Lower lobe of right lung (tissue), 2 donors: ENCODE measurements around the gene SYT1. TPM values are rescaled to one million over a fixed set of nuclear protein-coding genes. Genes with fewer than 3 reads are reported as not detected.

ENCODE experiments used
- ATAC-seq, 2 donors: fragments of 200-7000 bp; cut with Tn5 transposase; one replicate each; pipeline ENCODE4 v1.9.1; 2020 to 2022; ENCODE audit warnings: mild to moderate bottlenecking in 2 of 2, moderate library complexity in 2 of 2
- DNase-seq: peaks from one replicate; pipeline ENCODE4 v3.0.0-alpha.2; 2020
- H3K27ac ChIP-seq: fragments of 200-600 bp; one replicate; pipeline ENCODE4 v1.8.0; 2022
- H3K27me3 ChIP-seq: fragments of 200-600 bp; one replicate; pipeline ENCODE4 v1.8.0; 2022; ENCODE audit warnings: low read depth
- H3K36me3 ChIP-seq: fragments of 200-600 bp; one replicate; pipeline ENCODE4 v1.8.0; 2022; ENCODE audit warnings: mild to moderate bottlenecking
- H3K4me1 ChIP-seq: fragments of 200-600 bp; one replicate; pipeline ENCODE4 v1.8.0; 2022
- H3K4me3 ChIP-seq: fragments of 200-600 bp; one replicate; pipeline ENCODE4 v1.8.0; 2022; ENCODE audit warnings: mild to moderate bottlenecking
- H3K9me3 ChIP-seq: fragments of 200-600 bp; one replicate; pipeline ENCODE4 v1.8.0; 2022
- intact Hi-C: fragments of 100-400 bp; cut with DNase I; formaldehyde crosslinking; loops from one replicate; pipeline ENCODE4 v1.11.0; 2022
- total RNA-seq: library from RNA; stranded (reverse); fragmentation: NEBNext Ultra II Directional; extraction: Animal tissue kit (Norgen Biotek cat#: 25700); gene quantifications from one replicate; pipeline ENCODE4 v1.2.1, GENCODE V29; 2021
- TF ChIP-seq, protein P1 (sequence below): fragments of 200-600 bp; IDR thresholded peaks from one replicate; pipeline ENCODE4 v1.8.0; 2022; ENCODE audit warnings: antibody characterized with exemption, mild to moderate bottlenecking
- donor health status: DM: no; HTN: yes; CAD: no; lungs with severe emphysema.

Gene SYT1
- total RNA-seq, 1 donor from 2014 or later, result 0.95 TPM

DNA sequence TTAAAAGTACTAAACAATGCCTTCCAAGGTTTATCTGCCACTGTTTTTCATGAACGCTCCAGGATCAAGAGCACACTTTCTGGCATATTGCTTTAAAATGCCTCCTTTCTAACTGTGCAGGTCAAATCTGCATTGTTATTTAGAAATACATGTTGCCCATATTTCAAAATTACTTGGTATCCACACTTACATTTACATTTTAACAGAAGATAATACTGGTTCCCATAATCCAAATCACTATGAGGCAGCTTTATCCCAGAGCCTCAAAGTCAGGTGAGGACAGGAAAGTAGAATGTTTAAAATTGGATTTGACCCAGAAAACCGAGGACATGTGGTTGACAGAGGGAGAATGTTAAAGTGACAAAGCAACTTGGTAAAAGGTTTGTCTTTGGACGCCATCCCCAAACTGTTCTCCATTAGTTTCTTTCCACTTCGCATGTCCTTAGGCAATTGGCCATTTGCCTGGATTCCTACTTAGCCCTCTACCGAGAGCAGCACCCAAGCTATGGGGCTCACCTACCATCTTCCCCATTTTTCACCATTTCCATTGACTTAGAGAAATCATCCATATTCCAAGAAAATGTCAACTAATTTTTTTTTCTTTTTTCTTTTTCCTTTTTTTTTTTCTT is 473.2 kb downstream of the SYT1 start:
- H3K27me3 ChIP-seq, result no peaks in the 10 kb centered on the region
- no peaks in the 10 kb centered on the region for H3K36me3 ChIP-seq
- H3K4me3 ChIP-seq, result no peak overlapping the region
- H3K9me3 ChIP-seq, result no peaks in the 10 kb centered on the region
- TF ChIP-seq, protein P1, sequence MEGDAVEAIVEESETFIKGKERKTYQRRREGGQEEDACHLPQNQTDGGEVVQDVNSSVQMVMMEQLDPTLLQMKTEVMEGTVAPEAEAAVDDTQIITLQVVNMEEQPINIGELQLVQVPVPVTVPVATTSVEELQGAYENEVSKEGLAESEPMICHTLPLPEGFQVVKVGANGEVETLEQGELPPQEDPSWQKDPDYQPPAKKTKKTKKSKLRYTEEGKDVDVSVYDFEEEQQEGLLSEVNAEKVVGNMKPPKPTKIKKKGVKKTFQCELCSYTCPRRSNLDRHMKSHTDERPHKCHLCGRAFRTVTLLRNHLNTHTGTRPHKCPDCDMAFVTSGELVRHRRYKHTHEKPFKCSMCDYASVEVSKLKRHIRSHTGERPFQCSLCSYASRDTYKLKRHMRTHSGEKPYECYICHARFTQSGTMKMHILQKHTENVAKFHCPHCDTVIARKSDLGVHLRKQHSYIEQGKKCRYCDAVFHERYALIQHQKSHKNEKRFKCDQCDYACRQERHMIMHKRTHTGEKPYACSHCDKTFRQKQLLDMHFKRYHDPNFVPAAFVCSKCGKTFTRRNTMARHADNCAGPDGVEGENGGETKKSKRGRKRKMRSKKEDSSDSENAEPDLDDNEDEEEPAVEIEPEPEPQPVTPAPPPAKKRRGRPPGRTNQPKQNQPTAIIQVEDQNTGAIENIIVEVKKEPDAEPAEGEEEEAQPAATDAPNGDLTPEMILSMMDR, result no peak
- no peak overlapping the region for H3K27ac ChIP-seq
- no peaks in the 10 kb centered on the region for H3K4me1 ChIP-seq
- ATAC-seq (no peak), DNase-seq (no peak)
- intact Hi-C loops, result no loop called here

DNA sequence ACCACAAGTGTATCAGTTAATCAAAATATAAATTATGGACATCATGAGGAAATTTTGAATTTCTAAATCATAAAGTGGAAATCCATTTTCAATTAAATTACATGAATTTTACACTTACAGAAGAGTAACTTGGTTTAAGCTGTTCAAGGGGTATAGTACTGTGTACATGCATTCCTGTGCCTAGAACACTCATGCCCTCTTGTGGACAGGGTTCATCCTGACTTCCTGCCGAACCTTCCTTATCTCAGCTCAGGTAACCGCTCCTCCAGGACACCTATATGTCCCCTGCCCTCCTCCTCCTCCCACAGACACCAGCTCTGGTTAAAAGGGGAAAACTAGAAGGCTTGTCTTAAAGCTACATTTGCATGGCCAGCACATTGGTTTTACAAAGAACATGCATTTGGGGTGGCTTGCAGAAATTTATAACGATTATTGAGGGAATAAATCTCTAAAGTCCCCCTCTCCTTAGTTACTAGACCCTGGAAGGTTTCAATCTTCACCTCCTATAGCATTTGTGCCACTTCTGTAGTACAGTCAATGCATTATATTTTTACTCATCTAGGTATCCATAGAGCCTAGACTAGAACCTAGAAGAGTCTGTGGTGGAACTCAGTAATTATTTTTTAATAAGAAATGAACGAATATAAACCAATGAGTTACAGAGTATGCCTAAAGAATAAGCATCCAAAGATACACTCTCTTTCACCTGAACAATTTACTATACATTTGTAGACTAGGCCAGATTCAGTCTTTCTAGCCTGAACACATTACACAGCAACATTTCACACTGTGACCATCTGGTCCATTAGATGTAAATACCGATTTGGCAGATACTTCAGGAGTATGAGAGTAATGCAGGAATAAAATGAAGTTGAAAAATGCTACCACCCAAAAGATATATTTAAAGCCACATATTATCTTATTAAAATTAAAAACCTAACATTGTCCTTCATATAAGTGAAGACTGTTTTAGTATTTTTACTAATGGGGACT is 480.6 kb downstream of the SYT1 start:
- Histone ChIP-seq H3K27ac (no peak overlapping the region), H3K36me3 (no peaks in the 10 kb centered on the region), H3K4me1 (no peaks in the 10 kb centered on the region), H3K4me3 (no peak overlapping the region), H3K27me3 (no peaks in the 10 kb centered on the region), H3K9me3 (no peaks in the 10 kb centered on the region)
- TF ChIP-seq, protein P1, result peak; percentile 33
- intact Hi-C loops, result no loop called here
- DNase-seq (no peak), ATAC-seq (peak; percentile 59 to 72)

DNA sequence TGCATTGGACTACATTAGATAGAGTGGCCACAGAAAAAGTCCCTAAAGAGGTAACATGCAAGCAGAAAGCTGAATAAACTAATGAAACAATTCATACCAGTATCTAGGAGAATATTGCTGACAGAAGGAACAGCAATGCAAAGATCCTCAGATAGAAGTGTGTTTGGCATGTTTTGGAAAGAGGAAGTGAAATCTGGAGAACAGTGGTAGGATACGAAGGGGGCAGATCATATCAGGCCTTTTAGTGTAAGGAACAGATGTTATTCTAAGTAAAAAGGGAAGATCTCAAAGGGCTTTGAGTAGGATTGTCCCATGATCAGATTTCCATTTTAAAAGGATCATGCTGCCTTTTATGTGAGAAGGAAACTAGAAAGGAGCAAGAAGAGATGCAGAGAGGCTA is 483.3 kb downstream of the SYT1 start:
- H3K9me3 ChIP-seq, result no peaks in the 10 kb centered on the region
- H3K4me1 ChIP-seq, result no peaks in the 10 kb centered on the region
- H3K36me3 ChIP-seq, result no peaks in the 10 kb centered on the region
- TF ChIP-seq, protein P1, result no peak
- H3K27me3 ChIP-seq, result no peaks in the 10 kb centered on the region
- no peak for DNase-seq
- no peak overlapping the region for H3K27ac ChIP-seq
- H3K4me3 ChIP-seq, result no peak overlapping the region
- no peak for ATAC-seq
- intact Hi-C loops, result no loop called here

DNA sequence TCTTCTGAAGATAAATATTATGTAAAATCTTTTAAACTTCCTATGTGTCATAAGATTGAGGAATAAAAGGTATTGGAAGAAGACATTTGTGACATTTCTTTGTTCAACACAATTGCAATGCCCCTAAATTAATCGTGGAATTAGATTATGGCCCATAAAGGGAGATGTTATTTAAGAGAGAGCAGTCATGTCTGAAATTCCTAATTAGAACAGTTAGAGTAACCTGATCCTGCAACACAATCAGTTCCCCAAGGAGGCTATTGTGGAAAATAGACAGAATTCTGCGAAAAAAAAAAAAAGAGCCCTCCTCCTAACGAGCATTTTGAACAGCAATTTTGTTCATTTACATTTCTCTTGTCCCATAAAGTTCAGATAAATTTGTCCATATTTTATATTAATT is 486.7 kb downstream of the SYT1 start:
- Histone ChIP-seq H3K4me1 (no peaks in the 10 kb centered on the region), H3K27me3 (no peaks in the 10 kb centered on the region), H3K27ac (no peak overlapping the region), H3K36me3 (no peaks in the 10 kb centered on the region), H3K4me3 (no peak overlapping the region), H3K9me3 (no peaks in the 10 kb centered on the region)
- TF ChIP-seq, protein P1, result no peak
- intact Hi-C loops, result no loop called here
- ATAC-seq (no peak), DNase-seq (no peak)

DNA sequence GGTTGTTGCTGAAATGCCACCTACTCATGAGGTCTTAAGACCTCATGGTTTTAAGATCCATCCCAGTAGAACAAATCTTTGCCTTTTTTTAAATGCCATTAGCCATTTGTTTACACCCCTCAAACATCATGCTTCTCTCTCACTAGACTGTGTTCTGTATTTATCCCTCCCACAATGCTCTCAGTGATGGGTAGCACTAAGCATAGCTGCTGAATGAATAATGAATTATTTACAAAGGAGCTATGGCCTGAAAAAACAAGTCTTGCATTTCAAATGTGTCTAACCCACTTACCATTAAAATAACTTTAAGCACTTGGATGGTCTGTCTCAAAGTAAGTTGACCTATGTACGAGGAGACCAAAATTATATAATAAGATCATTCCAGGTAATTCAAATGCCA is 491.6 kb downstream of the SYT1 start:
- H3K9me3 ChIP-seq, result no peaks in the 10 kb centered on the region
- no peak for ATAC-seq
- no peak overlapping the region for H3K4me3 ChIP-seq
- TF ChIP-seq, protein P1, result no peak
- H3K4me1 ChIP-seq, result no peaks in the 10 kb centered on the region
- DNase-seq, result no peak
- no peaks in the 10 kb centered on the region for H3K36me3 ChIP-seq
- intact Hi-C loops, result no loop called here
- H3K27ac ChIP-seq, result no peak overlapping the region
- no peaks in the 10 kb centered on the region for H3K27me3 ChIP-seq
